ENCODE results near the gene PLEKHG2. TPM values are rescaled to one million over a fixed set of nuclear protein-coding genes. Genes with fewer than 3 reads are reported as not detected.

Gene PLEKHG2
- total RNA-seq, 2 experiments from 2014 or later: 30.4 to 65.9 TPM

- Histone ChIP-seq H3K4me1 (ENCODE audit: insufficient read depth, low read length, poor library complexity, severe bottlenecking) (no peaks in the 10 kb centered on the region), H3K27ac (ENCODE audit: low read depth, low read length, poor library complexity, severe bottlenecking) (no peak overlapping the region), H3K4me3 (ENCODE audit: low read depth, low read length, poor library complexity, severe bottlenecking) (no peak overlapping the region), H3K9me3 (ENCODE audit: low read length) (no peaks in the 10 kb centered on the region), H3K9me2 (ENCODE audit: insufficient read depth, low read length) (no peaks in the 10 kb centered on the region), H3K36me3 (ENCODE audit: insufficient read depth, low read length) (peaks cover 43% of the 10 kb centered on the region), H3K4me2 (ENCODE audit: low read length) (no peak overlapping the region), H4K20me1 (ENCODE audit: insufficient read depth, low read length) (no peaks in the 10 kb centered on the region; the same call in 1 of the 2 replicates), H2AFZ (ENCODE audit: low read length) (no peak overlapping the region), H3K79me2 (ENCODE audit: insufficient read depth, low read depth, low read length) (no peaks in the 10 kb centered on the region)
- DNase-seq (ENCODE audit: low spot score): no peak
- ChIA-PET CTCF (ENCODE audit: unreplicated experiment) (no interaction called here), POLR2A (interaction anchor here (1.8 kb wide), 1 partner anchor 9 kb away, joined by 12 read pairs; the partner anchor contains the start of gene RPS16)
- no peak for TF ChIP-seq CTCF (conservative IDR thresholded peaks at IDR 0.05; ENCODE audit: low read length)
- TF ChIP-seq EZH2phosphoT487 (IDR thresholded peaks at IDR 0.05; ENCODE audit: borderline replicate concordance, low read depth, low read length): no peak
- intact Hi-C loops (cut with micrococcal nuclease; ENCODE audit: unreplicated experiment): no loop called here
- no TSS peak for BruUV-seq (replicated peaks)
Observed at GRCh38 chr19:39426170-39426569, 13.7 kb downstream of the PLEKHG2 start.

- no peak for DNase-seq (ENCODE audit: low spot score)
- Histone ChIP-seq H3K27ac (ENCODE audit: low read depth, low read length, poor library complexity, severe bottlenecking) (no peak overlapping the region), H3K4me2 (ENCODE audit: low read length) (no peak overlapping the region), H3K9me2 (ENCODE audit: insufficient read depth, low read length) (no peaks in the 10 kb centered on the region), H3K79me2 (ENCODE audit: insufficient read depth, low read depth, low read length) (no peaks in the 10 kb centered on the region), H3K4me1 (ENCODE audit: insufficient read depth, low read length, poor library complexity, severe bottlenecking) (no peaks in the 10 kb centered on the region), H3K9me3 (ENCODE audit: low read length) (no peaks in the 10 kb centered on the region), H3K36me3 (ENCODE audit: insufficient read depth, low read length) (peaks cover 46% of the 10 kb centered on the region), H4K20me1 (ENCODE audit: insufficient read depth, low read length) (no peaks in the 10 kb centered on the region; the same call in 1 of the 2 replicates), H3K4me3 (ENCODE audit: low read depth, low read length, poor library complexity, severe bottlenecking) (no peak overlapping the region), H2AFZ (ENCODE audit: low read length) (no peak overlapping the region)
- TF ChIP-seq CTCF (conservative IDR thresholded peaks at IDR 0.05; ENCODE audit: low read length) (no peak), EZH2phosphoT487 (IDR thresholded peaks at IDR 0.05; ENCODE audit: borderline replicate concordance, low read depth, low read length) (no peak)
- intact Hi-C loops (cut with micrococcal nuclease; ENCODE audit: unreplicated experiment): no loop called here
- ChIA-PET POLR2A (interaction anchor here (1.8 kb wide), 1 partner anchor 8 kb away, joined by 12 read pairs; the partner anchor contains the start of gene RPS16), CTCF (ENCODE audit: unreplicated experiment) (no interaction called here)
- no TSS peak for BruUV-seq (replicated peaks)
Observed at GRCh38 chr19:39427707-39428106, 15.2 kb downstream of the PLEKHG2 start.

GRCh38 chr19:39428283-39429112 lies 16.0 kb downstream of the PLEKHG2 start:
- Histone ChIP-seq H3K27ac (ENCODE audit: low read depth, low read length, poor library complexity, severe bottlenecking) (no peak overlapping the region), H3K9me3 (ENCODE audit: low read length) (no peaks in the 10 kb centered on the region), H3K4me1 (ENCODE audit: insufficient read depth, low read length, poor library complexity, severe bottlenecking) (peaks cover 5% of the 10 kb centered on the region), H3K36me3 (ENCODE audit: insufficient read depth, low read length) (peaks cover 46% of the 10 kb centered on the region), H3K4me3 (ENCODE audit: low read depth, low read length, poor library complexity, severe bottlenecking) (no peak overlapping the region), H4K20me1 (ENCODE audit: insufficient read depth, low read length) (peaks cover 4% of the 10 kb centered on the region), H2AFZ (ENCODE audit: low read length) (no peak overlapping the region), H3K9me2 (ENCODE audit: insufficient read depth, low read length) (no peaks in the 10 kb centered on the region), H3K79me2 (ENCODE audit: insufficient read depth, low read depth, low read length) (peaks cover 7% of the 10 kb centered on the region), H3K4me2 (ENCODE audit: low read length) (no peak overlapping the region)
- POLR2A ChIA-PET: interaction anchor here (1.8 kb wide), 1 partner anchor 7 kb away, joined by 12 read pairs; the partner anchor contains the start of gene RPS16
- CTCF ChIA-PET (ENCODE audit: unreplicated experiment): no interaction called here
- intact Hi-C loops (cut with micrococcal nuclease; ENCODE audit: unreplicated experiment): no loop called here
- no peak for TF ChIP-seq CTCF (conservative IDR thresholded peaks at IDR 0.05; ENCODE audit: low read length)
- TF ChIP-seq EZH2phosphoT487 (IDR thresholded peaks at IDR 0.05; ENCODE audit: borderline replicate concordance, low read depth, low read length): no peak
- no peak for DNase-seq (ENCODE audit: low spot score)
- no TSS peak for BruUV-seq (replicated peaks)

Data from OCI-LY7 (cell line).